GM21786 (cell line): ENCODE data around the gene WSCD2.

ENCODE experiments used
- ATAC-seq: cut with Tn5 transposase; IDR thresholded peaks from one replicate; pipeline ENCODE4 v1.9.1; 2021; ENCODE audit not compliant: unreplicated experiment

WSCD2 gene

DNA sequence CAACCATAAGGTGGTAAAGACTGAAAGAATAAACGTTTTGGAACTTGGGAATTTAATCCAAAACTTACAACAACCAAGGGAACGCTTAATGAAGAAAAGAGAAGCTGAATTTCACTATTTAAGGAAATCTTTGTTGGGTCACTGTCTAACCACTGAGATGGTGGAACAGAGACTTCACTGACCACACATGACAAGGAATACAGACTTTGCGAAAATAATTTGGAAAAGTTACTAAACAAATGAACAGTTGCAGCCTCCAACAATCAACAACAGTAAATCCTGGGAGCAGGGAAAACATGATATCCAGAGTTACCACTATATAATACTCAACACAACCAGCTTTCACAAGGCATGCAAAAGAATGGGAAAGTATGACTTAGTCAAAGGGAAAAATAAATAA is 131.0 kb downstream of the WSCD2 start:
- no peak for ATAC-seq

DNA sequence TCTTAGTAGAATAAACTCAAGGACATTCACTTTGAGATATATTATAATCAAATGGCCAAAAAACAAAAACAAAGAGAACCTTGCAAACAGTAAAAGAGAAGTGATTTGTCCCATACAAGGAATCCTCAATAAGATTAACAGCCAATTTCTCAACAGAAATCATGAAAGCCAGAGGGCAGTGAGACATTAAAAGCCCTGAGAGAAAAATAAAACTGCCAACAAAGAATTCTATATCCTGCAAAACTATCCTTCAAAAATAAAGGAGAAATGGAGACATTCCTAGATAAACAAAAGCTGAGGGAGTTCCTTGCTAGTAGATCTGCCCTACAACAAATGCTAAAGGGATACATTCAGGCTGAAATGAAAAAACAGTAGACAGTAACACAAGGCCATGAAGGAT is 131.9 kb downstream of the WSCD2 start:
- ATAC-seq, result no peak

DNA sequence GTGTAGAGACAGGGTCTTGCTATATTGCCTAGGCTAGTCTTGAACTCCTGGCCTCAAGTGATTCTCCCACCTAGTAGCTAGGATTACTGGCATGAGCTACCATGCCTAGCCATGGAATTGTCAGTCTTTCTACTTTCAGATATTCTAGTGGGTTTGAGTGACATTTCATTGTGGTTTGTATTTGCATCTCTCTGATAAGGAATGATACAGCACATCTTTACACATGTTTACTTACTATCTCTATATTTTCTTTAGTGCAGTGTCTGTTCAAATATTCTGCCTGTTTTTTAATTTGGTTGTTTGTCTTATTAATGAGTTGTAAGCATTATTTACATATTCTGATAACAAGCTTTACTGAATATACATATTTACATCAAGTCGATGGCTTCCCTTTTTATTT is 136.4 kb downstream of the WSCD2 start:
- ATAC-seq, result no peak

DNA sequence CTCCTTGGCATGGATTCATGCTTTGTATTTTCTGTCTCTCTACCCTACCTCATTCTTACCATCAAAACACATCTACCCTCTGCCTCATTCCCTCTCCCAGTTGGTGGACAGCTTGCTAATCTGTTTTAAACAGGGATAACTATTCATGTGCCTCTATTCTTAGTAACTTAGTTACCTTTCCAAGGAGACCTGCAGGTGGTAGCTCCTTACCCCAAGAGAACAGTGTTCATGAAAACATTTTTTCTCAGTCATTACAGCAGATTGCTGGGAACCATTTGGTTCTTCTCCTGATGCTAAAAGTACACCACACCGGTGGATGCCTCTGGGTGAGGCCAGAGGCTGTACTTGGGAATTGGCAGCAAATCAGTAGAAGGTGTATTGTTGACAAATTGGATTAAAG is 137.0 kb downstream of the WSCD2 start:
- no peak for ATAC-seq

DNA sequence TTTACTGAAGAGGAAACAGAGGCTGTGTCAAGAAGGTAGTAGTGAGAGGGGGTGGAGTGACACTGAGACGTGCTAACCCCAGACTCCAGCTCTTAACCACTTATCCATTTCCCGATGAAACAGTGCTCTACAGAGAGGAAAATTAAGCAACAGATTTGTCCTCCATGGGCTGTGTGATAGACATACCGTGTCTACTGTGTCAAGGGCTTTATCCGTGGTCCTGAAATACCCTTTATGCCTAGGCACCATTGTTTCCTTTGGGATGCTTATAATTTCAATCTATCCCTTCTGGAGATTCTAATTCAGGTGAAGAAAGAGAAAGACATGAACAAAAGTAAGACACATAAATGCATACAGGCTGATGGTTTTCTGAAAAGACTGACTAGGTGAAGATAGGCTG is 138.4 kb downstream of the WSCD2 start:
- ATAC-seq, result no peak

DNA sequence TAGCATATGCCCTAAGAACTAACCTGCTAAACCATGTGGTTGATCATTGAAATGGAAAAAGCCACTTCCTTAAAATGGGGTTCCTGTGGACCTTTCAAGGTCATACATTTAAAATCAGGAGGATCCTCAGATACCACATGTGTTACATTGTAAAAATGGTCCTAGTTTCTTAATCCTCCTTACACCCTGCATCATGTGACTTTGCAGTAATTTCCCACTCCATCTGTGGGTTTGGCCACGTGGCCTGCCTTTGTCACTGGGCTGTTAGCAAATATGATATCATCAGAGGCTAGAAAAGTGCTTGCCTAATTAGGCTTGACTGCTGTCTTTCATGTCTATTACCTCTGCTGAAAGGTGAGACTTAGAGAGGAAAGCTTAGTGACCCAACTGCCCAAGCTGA is 139.3 kb downstream of the WSCD2 start:
- ATAC-seq, result no peak

DNA sequence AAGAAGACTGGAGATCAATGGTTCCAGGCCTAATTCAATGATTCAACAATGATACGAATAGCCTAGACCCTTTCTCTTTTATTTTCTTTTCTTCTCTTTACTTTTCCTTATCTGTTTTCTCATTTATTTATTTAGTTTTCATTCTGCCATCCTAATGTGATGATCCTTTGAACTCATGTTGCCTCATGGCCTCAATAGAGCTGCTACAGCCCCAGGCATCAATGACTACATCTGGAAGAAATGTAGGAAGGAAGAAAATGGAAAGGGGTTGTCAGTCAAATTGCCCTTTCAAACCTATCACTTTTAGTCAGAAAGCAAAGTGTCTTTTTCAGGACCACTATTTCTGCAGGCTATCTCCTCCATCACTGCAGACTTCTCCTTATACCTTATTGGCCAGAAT is 140.1 kb downstream of the WSCD2 start:
- ATAC-seq, result no peak

DNA sequence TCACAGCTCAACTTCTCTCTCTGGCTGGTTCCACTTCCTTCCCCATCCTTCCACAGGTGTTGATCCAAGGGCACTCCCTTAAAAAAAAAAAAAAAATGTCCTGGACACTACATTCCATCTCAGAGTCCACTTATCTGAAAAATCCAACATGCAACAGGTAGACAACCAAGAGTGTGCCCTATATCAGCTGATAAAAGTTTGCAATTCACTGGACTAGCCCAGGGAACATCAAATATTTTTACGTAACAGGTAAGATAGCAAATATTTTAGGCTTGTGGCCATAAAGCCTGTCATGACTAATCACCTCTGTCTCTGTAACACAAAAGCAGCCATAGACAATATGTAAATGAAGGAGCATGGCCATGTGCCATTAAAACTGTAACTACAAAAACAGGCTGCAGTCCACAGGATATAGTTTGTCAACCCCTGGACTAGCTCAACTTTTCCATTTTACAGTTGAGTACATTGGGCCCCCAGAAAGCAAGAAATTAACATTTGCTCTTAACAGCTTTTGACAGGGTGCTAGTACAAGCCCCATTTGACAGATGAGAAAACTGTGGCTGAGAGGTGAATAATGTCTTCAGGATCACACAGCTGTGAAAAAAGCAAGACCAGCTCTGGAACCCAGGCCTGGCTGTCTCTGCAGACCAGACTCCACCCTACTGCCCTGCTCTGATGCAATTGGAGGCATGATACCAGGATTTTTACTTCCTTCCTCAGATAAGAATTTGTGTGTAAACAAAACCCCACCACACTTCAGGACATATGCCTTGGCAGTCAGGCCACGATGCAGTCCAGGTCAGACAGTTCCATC is 141.2 kb downstream of the WSCD2 start:
- ATAC-seq, result no peak

DNA sequence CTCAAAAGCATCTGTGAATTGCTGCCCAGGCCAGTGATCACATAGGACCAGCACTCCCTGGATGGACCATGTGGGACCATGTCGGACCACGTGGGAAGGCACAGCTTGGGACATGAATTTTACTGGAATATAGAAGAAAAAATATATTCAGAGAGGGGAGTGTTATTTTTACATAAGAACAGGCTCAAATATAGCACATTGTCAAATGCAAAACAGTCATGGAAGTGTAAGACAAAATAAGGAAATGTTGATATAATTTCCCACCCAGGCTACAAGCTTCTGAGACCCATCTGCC is 141.7 kb downstream of the WSCD2 start:
- no peak for ATAC-seq

DNA sequence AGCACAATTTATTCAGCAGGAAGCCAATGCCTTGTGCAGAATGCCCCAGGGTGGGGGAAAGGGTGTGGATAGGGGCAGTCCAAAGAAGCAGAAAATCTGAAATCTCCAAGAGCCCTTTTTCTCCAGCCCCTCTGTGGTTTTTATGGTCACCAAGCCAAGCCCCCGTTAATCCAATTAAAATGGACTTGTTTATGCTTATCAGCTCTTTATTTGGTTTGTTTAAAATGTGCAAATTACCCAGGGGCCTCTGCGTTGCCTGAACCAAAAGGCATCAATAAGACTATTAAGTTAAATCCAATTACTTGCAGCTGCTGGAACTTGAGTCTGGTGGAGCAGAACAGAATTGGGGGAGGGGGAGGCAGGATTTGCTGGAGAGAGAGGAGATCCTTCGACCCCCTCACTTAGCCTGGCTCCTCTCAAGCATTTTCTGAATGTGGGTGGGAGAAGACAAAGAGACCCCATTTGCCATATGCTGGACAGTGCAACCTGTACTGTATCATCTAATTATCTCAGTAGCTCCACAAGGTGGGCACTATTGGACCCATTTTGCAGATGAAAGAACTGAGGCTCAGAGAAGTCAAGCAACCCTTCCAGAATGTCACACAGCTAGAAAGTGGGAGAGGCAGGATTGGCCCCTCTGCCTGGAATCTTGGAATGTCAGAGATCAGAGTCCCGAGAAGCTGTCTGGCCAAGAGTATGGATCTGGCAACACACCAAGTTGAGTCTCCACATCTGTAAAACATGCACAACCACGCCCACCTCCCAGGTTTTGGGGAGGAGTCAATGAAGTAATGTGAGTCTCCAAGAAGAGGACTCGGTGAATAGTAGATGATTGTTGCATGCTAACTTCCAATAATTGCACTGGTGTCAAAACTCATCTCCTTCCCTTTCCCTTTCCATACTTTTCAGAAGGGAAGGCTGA is 143.1 kb downstream of the WSCD2 start:
- no peak for ATAC-seq

DNA sequence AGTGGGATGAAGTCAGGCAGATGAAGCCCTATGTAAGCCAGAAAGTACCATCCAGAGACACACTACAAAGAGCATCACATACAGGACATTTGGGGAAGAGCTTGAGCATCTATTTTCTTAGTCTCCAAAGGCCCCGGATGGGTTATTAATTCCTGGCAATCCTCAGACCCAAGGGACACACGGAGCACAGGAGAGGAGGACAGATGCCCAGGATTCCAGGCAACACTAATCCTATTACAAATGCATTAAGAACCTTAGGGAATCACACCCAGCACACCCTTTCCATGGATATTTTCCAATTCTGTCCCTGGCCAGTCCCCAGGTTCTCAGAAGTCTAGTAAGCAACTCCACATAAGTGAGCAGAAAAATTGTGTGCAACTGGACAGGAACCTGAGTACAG is 144.1 kb downstream of the WSCD2 start:
- ATAC-seq, result no peak

DNA sequence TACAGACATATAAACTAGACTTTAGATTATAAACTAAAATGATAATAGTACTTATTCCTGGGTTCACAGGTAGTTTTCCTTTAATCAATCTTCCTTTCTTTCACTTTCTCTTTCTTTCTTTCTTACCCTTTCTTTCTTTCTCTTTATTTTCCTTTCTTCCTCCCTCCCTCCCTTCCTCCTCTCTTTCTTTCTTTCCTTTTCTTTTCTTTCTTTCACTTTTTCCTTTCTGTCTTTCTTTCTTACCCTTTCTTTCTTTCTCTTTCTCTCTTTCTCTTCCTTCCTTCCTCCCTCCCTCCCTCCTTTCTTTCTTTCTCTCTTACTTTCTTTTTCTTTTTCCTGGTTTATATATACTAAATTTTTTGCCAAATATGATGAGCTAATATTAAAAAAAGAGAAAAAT is 148.5 kb downstream of the WSCD2 start:
- ATAC-seq, result no peak

DNA sequence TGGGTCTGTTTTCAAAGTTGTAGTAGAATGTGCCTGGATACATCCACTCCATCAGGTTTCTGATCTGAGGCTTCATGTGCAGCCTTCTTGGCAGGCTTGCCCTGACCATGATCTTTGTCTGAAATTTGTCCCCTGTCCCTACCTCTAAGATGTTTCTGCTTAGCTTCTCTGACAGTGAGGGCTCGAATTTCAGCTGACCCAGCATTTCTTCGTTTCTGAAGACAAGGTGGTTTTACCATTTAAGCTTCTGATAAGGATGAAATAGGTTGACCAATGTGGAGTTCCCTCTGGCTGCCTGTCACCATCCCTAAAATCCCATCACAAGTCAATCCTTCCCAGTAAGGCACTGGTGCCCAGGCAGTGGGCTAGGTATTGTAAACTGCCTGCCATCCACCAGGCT is 153.1 kb downstream of the WSCD2 start:
- ATAC-seq, result no peak

DNA sequence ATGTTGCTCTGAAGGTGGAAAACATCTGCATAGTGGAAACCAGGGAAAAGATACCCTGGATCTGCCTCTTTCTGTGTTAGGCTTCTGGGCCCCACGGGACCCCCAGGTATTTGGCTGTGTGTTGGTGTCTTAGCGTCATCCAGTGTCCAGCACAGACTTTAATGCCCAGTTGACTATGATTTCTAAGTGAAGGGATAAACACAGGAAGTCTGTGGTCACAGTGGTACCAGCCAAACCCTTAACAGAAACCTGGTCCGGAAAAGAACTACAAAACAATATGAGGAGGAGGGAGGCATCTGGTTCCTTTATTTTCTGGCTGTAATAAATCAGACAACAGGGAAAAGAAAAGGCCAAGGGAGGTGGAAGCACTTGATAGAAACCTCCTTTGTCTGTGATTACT is 153.6 kb downstream of the WSCD2 start:
- no peak for ATAC-seq

DNA sequence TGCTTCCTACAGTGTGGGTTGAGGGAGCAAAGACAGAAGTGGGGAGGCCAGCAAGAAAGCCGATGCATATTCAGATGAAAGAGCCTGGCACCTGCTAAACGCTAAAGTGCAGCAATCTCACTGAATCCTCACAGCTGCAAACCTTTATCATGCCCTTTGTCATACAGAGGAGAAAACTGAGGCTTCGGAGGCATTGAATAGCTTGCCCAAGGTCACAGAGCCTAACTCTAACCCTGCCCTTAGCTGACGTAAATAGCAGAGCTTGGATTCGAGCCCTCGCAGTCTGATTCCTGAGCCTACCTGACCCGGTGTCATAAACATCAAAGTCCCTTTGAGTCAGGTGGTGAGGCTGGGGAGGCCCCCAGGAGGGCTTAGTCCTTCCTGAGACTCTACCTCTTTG is 155.1 kb downstream of the WSCD2 start:
- no peak for ATAC-seq

DNA sequence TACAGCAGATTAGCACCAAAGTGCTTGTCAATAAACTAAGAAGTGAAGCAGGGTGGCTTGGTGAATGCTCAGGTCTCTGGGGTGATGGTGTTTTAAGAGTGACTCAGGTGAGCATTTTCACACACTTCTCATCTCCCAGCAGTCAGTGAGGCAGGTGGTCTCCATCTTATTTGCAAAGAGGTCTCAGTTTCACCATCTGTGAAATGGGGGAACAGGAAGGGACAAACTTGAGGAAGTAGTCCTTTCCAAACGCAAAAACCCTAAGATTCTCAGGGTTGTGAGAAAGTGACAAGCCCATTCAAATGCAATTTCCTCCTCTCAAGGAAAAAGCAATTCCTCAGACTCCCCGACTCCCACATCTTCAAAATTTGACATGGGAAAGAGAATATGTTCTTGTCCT is 155.9 kb downstream of the WSCD2 start:
- no peak for ATAC-seq

DNA sequence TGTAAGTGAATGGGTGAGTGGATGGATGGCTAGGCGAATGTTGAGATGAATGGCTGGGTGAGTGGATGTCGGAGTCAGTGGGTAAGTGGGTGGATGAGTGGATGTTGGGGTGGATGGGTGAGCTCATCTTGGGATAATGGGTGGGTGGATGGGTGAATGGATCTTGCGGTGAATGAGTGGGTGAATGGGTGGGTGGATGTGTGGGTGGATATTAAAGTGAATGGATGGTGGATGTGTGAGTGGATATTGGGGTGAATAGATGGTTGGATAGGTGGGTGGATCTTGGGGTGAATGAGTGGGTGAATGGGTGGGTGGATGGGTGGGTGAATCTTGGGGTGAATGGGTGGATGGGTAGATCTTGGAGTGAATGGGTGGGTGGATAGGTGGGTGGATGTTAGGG is 158.1 kb downstream of the WSCD2 start:
- no peak for ATAC-seq

DNA sequence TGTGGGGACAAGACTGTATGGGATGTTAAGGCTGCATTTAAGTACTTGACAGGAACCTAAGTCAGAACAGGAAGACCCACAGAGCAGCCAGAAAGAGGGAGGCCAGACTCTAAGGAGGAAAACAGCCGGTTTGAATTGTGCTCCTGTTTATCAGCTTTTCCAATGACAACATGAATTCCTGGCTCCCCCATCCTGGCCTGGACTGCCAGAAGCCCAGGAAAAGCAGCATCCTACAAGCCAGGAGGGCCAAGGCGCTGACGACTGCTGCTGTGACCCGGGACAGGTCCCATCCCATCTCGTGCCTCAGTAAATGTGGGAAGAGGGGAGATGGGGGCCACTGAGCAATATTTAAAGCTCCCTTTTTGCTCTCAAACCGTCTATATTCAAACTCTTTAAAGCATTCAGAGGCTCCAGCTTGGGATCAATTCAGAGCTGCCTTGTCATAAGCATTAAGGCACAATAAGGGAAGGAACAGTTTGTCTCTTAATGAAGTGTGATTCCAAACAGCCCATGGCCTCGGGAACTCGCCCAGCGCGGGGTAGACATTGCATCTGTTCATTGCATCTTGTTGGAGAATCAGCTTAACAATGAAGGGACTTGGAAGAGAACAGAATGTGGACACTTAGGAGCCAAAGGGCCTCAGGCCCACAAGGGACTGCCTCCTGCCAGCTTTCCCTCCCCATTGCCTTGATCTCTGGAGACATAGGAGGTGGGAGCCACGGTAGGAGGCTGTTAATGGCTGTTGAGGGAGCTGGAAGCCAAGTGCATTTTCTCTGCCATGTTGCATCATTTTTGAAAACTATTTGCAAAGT is 160.5 kb downstream of the WSCD2 start:
- no peak for ATAC-seq

DNA sequence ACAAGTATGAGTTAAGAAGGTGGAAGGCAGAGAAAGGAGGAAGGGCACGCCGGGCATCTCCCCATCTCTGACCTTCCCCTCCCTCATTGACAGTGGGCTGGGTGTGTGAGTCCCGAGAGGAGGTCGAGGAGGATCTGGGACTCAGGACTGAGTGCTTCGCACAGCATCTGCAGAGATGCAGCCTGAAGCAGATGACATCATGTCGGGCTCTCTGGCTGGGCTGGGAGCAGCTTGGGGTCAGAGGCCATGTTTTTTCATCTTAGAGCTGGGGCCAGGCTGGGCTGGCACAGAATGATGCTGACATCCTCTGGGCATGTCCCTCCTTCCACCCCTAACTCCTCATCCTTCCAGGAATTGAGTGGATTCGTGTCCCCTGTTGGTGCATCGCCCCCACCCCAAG is 166.6 kb downstream of the WSCD2 start:
- no peak for ATAC-seq

DNA sequence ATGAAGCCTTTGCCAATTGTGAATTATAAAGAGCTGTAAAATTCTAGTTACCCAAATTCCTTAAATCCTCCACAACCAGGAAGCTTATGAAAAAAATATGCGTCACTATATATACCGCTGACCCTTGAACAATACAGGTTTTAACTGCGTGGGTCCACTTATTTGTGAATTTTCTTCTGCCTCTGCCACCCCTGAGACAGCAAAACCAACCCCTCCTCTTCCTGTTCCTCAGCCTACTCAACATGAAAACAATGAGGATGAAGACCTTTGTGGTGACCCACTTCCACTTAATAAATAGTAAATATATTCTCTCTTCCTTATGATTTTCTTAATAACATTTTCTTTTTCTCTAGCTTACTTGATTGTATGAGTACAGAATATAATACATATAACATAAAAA is 167.9 kb downstream of the WSCD2 start:
- no peak for ATAC-seq

DNA sequence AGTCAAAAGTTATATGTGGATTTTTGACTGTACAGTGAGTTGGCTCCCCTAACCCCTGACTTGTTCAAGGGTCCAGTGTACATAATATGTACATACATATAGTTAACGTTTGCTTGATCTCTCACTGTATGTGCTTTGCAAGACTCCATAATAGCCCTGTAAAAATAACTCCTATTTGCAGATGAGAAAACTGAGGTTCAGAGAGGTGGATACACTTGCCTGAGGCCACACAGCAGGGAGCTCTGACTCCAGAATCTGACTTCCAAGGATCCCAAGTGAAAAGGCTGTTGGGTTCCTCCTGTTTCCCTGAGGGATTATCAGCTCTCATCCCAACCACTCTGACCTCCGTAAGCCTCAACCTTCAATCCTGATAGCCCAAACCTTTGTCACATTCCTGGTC is 168.3 kb downstream of the WSCD2 start:
- ATAC-seq, result no peak
